ENCODE measurements around the gene PSMD1. TPM values are rescaled to one million over a fixed set of nuclear protein-coding genes. Genes with fewer than 3 reads are reported as not detected.

PSMD1 gene
- total RNA-seq, 1 donor from 2014 or later = 132 TPM

GRCh38 chr2:231046916-231047273 lies 9.8 kb upstream of the PSMD1 start:
- Histone ChIP-seq H2AFZ (replicated peaks) (no peak overlapping the region), H3K4me1 (no peaks in the 10 kb centered on the region), H3K27ac (no peak overlapping the region), H3K9me3 (ENCODE audit: low read depth) (no peaks in the 10 kb centered on the region), H3K4me3 (no peak overlapping the region), H3K27me3 (peaks cover 33% of the 10 kb centered on the region), H3K9ac (no peak overlapping the region), H3K36me3 (no peaks in the 10 kb centered on the region), H3K4me2 (no peak overlapping the region), H3F3A (ENCODE audit: low read depth) (no peaks in the 10 kb centered on the region), H3K79me2 (ENCODE audit: low read depth) (no peaks in the 10 kb centered on the region), H4K20me1 (ENCODE audit: low read depth) (no peaks in the 10 kb centered on the region)
- Mint-ChIP-seq H3K27me3 (ENCODE audit: insufficient read depth, low read depth) (peaks cover 2% of the 10 kb centered on the region), H3K4me1 (peaks cover 14% of the 10 kb centered on the region), H3K4me3 (no peak overlapping the region), H3K36me3 (no peaks in the 10 kb centered on the region), H3K9me3 (no peaks in the 10 kb centered on the region), H3K27ac (no peak overlapping the region)
- no peak for DNase-seq (ENCODE audit: low spot score)
- TF ChIP-seq EZH2phosphoT487 (IDR thresholded peaks at IDR 0.05) = no peak
- TF ChIP-seq EZH2 (IDR thresholded peaks at IDR 0.05) = no peak
- TF ChIP-seq, protein P1, sequence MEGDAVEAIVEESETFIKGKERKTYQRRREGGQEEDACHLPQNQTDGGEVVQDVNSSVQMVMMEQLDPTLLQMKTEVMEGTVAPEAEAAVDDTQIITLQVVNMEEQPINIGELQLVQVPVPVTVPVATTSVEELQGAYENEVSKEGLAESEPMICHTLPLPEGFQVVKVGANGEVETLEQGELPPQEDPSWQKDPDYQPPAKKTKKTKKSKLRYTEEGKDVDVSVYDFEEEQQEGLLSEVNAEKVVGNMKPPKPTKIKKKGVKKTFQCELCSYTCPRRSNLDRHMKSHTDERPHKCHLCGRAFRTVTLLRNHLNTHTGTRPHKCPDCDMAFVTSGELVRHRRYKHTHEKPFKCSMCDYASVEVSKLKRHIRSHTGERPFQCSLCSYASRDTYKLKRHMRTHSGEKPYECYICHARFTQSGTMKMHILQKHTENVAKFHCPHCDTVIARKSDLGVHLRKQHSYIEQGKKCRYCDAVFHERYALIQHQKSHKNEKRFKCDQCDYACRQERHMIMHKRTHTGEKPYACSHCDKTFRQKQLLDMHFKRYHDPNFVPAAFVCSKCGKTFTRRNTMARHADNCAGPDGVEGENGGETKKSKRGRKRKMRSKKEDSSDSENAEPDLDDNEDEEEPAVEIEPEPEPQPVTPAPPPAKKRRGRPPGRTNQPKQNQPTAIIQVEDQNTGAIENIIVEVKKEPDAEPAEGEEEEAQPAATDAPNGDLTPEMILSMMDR (IDR thresholded peaks at IDR 0.05) = no peak

GRCh38 chr2:231047274-231047922 lies 9.3 kb upstream of the PSMD1 start:
- no peaks in the 10 kb centered on the region for H3K36me3 ChIP-seq
- no peak overlapping the region for H2AFZ ChIP-seq (replicated peaks)
- H3K4me3 ChIP-seq = no peak overlapping the region
- Mint-ChIP-seq H3K36me3 (no peaks in the 10 kb centered on the region), H3K27ac (no peak overlapping the region), H3K27me3 (ENCODE audit: insufficient read depth, low read depth) (peaks cover 6% of the 10 kb centered on the region), H3K4me1 (peaks cover 14% of the 10 kb centered on the region), H3K4me3 (no peak overlapping the region), H3K9me3 (no peaks in the 10 kb centered on the region)
- H3K4me1 ChIP-seq = no peaks in the 10 kb centered on the region
- no peak overlapping the region for H3K27ac ChIP-seq
- H3K4me2 ChIP-seq = no peak overlapping the region
- H3K79me2 ChIP-seq (ENCODE audit: low read depth) = no peaks in the 10 kb centered on the region
- H4K20me1 ChIP-seq (ENCODE audit: low read depth) = no peaks in the 10 kb centered on the region
- no peak for DNase-seq (ENCODE audit: low spot score)
- no peaks in the 10 kb centered on the region for H3F3A ChIP-seq (ENCODE audit: low read depth)
- TF ChIP-seq, protein P1 (IDR thresholded peaks at IDR 0.05) = no peak
- no peak for TF ChIP-seq EZH2 (IDR thresholded peaks at IDR 0.05)
- no peak for TF ChIP-seq EZH2phosphoT487 (IDR thresholded peaks at IDR 0.05)
- H3K9ac ChIP-seq = no peak overlapping the region
- H3K9me3 ChIP-seq (ENCODE audit: low read depth) = no peaks in the 10 kb centered on the region
- peaks cover 38% of the 10 kb centered on the region for H3K27me3 ChIP-seq

- Histone ChIP-seq H3K27me3 (peaks cover 44% of the 10 kb centered on the region), H3K36me3 (no peaks in the 10 kb centered on the region), H3K9me3 (ENCODE audit: low read depth) (no peaks in the 10 kb centered on the region), H4K20me1 (ENCODE audit: low read depth) (no peaks in the 10 kb centered on the region), H3K4me1 (no peaks in the 10 kb centered on the region), H2AFZ (replicated peaks) (no peak overlapping the region), H3F3A (ENCODE audit: low read depth) (no peaks in the 10 kb centered on the region), H3K4me2 (no peak overlapping the region), H3K9ac (no peak overlapping the region), H3K27ac (no peak overlapping the region), H3K79me2 (ENCODE audit: low read depth) (no peaks in the 10 kb centered on the region), H3K4me3 (no peak overlapping the region)
- no peak for DNase-seq (ENCODE audit: low spot score)
- H3K36me3 Mint-ChIP-seq = no peaks in the 10 kb centered on the region
- H3K27ac Mint-ChIP-seq = no peak overlapping the region
- peaks cover 15% of the 10 kb centered on the region for H3K4me1 Mint-ChIP-seq
- no peak overlapping the region for H3K4me3 Mint-ChIP-seq
- no peaks in the 10 kb centered on the region for H3K9me3 Mint-ChIP-seq
- TF ChIP-seq EZH2 (IDR thresholded peaks at IDR 0.05) (no peak), EZH2phosphoT487 (IDR thresholded peaks at IDR 0.05) (no peak)
- TF ChIP-seq, protein P1 (IDR thresholded peaks at IDR 0.05) = no peak
- peaks cover 6% of the 10 kb centered on the region for H3K27me3 Mint-ChIP-seq (ENCODE audit: insufficient read depth, low read depth)
Measured at GRCh38 chr2:231047923-231048915, 8.4 kb upstream of the PSMD1 start.

Data from neural progenitor cell (in vitro differentiated cells).